ENCODE data around the gene EHHADH.
A peak's percentile ranks its signal among the peaks of the same experiment; 100 is the strongest.

Gene EHHADH

DNA sequence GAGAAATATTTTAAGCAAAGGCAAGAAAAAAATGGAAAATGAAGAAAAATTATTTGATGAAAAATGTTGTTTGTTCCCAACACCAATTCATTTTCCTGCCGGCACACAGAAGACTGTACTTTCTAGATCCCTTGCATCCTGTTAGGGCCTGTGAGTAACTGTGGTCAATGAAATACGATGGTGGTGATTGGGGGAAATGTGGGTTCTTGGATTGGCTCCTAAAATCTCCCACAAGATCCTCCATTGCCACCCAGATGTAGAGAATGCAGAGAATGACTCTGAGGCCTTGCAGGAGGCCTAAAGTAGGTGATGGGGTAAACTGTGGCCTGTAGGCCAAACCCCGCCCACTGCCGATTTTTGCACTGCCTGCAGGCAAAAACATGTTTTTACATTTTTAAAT is 54.6 kb downstream of the EHHADH start:
- Mint-ChIP-seq H3K36me3 (peaks cover 3 to 8% of the 10 kb centered on the region in 2 donors), H3K9me3 (peaks cover 0 to 2% of the 10 kb centered on the region in 2 donors)
- no peak for DNase-seq

DNA sequence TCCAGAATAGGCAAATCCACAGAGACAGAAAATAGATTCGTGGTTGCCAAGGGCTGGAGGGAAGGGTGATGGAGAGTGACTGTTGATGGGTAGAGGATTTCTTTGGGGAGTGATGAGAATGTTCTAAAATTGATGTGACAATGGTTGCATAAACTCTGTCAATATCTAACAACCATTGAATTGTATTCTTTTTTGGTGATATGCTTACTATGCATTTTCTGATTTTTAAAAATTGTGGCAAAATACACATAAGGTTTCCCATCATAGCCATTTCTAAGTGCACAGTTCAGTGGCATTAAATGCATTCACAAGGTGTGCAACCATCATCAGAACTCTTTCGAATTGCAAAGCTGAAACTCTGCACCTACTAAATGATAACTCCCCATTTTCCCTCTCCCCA is 56.8 kb downstream of the EHHADH start:
- H3K9me3 Mint-ChIP-seq, result peaks cover 0 to 2% of the 10 kb centered on the region in 2 donors
- no peak overlapping the region for H3K27ac Mint-ChIP-seq
- H3K4me3 Mint-ChIP-seq, result no peak overlapping the region
- no peaks in the 10 kb centered on the region for H3K27me3 Mint-ChIP-seq
- no peaks in the 10 kb centered on the region for H3K4me1 Mint-ChIP-seq
- DNase-seq (no peak), ATAC-seq (replicated peaks) (no peak)
- H3K36me3 Mint-ChIP-seq, result peaks cover 3 to 7% of the 10 kb centered on the region in 2 donors

More for the DNA sequence above, 54.6 kb downstream of the EHHADH start:
- Mint-ChIP-seq H3K4me3 (no peak overlapping the region), H3K27ac (no peak overlapping the region), H3K4me1 (no peaks in the 10 kb centered on the region), H3K27me3 (no peaks in the 10 kb centered on the region)
- ATAC-seq (replicated peaks), result no peak

DNA sequence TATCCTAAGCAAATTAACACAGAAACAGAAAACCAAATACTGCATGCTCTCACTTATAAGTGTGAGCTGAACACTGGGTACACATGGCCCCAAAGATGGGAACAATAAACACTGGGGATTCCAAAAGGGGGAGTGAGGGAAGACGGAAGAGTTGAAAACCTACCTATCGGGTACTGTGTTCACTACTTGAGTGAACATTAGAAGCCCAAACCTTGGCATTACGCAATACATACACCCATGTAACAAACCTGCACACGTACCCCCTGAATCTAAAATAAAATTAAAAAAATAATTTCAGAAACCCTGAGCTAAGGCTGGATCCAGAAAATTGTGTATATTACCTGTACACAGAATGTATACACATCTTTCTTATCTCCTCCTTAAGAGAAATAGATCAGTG is 58.2 kb downstream of the EHHADH start:
- Mint-ChIP-seq H3K27me3 (no peaks in the 10 kb centered on the region), H3K36me3 (peaks cover 0 to 7% of the 10 kb centered on the region in 2 donors), H3K4me3 (no peak overlapping the region), H3K9me3 (peaks cover 0 to 2% of the 10 kb centered on the region in 2 donors), H3K27ac (no peak overlapping the region), H3K4me1 (no peaks in the 10 kb centered on the region)
- ATAC-seq (replicated peaks), result no peak
- no peak for DNase-seq

DNA sequence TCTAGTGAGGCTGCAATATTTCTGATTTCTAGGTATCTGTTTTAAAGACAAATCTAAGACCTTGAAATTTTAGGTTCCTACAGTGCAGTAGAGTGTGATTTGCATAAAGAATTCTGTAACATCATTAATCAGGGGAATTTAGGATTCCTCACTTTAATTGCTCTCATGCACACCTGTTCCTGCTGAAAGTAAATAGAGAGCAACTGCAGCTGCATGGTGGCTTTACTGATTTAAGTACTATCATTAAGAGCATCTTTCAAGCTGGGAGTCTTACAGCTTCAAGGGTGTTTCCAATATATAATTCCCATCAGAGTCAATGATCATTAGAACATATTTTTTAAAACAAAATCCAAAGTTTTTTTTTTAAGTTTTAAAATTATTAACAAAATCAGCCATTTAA is 65.0 kb downstream of the EHHADH start:
- H3K4me1 Mint-ChIP-seq, result no peaks in the 10 kb centered on the region
- peaks cover 0 to 4% of the 10 kb centered on the region in 2 donors for H3K27me3 Mint-ChIP-seq
- DNase-seq (no peak), ATAC-seq (replicated peaks) (no peak)
- no peaks in the 10 kb centered on the region for H3K9me3 Mint-ChIP-seq
- H3K27ac Mint-ChIP-seq, result no peak overlapping the region
- H3K4me3 Mint-ChIP-seq, result no peak overlapping the region
- peaks cover 0 to 2% of the 10 kb centered on the region in 2 donors for H3K36me3 Mint-ChIP-seq

DNA sequence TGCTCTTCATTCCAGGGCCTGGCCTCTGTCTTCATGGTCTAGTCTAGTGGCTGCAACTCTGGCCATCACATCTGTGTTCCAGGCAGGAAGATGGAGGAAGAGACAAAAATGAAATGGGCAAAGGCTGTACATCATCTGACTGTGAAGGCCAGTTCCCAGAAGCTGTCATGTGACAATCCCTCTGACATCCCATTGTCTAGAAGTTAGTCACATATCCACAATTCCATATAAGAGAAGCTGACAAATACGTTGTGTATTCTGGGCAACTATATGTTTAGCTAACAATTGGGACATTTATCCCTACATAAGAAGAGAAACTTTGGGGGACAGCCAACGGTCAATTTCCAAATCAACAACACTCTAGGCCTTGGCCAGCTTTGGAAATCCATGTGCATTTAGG is 66.5 kb downstream of the EHHADH start:
- Mint-ChIP-seq H3K4me3 (no peak overlapping the region), H3K4me1 (no peaks in the 10 kb centered on the region), H3K36me3 (no peaks in the 10 kb centered on the region), H3K27me3 (peaks cover 0 to 4% of the 10 kb centered on the region in 2 donors), H3K27ac (no peak overlapping the region), H3K9me3 (no peaks in the 10 kb centered on the region)
- DNase-seq, result no peak
- ATAC-seq (replicated peaks), result no peak

DNA sequence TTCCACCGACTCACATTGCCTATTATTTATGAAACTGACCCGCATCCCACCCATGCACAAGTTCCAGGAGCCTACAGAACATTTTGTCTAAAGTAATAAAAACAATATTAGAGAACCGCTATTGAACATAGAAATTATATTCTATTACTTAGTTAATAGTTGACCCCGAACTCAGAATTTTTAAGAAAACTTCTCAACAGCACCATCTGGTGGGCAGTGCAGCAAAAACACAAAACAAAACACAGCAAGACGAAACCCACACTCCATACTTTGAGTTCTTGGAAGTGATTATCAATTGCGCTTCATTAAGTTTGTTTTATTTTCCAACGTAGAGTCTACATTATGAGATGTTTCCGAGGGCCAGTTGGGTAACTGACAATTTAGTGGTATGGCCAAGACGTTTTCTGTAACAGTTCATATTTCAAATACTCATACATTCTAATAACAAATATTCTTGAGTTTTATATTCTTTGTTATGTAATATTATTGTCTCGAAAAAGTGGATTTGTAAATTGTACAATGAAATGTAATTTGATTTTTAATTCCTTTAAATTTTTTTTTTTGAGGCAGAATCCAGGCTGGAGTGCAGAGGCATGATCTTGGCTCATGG is 77.0 kb downstream of the EHHADH start:
- Mint-ChIP-seq H3K9me3 (no peaks in the 10 kb centered on the region), H3K27me3 (peaks cover 0 to 3% of the 10 kb centered on the region in 2 donors), H3K4me3 (no peak overlapping the region), H3K36me3 (no peaks in the 10 kb centered on the region), H3K27ac (no peak overlapping the region), H3K4me1 (peaks cover 8 to 11% of the 10 kb centered on the region in 2 donors)
- DNase-seq, result no peak
- no peak for ATAC-seq (replicated peaks)

DNA sequence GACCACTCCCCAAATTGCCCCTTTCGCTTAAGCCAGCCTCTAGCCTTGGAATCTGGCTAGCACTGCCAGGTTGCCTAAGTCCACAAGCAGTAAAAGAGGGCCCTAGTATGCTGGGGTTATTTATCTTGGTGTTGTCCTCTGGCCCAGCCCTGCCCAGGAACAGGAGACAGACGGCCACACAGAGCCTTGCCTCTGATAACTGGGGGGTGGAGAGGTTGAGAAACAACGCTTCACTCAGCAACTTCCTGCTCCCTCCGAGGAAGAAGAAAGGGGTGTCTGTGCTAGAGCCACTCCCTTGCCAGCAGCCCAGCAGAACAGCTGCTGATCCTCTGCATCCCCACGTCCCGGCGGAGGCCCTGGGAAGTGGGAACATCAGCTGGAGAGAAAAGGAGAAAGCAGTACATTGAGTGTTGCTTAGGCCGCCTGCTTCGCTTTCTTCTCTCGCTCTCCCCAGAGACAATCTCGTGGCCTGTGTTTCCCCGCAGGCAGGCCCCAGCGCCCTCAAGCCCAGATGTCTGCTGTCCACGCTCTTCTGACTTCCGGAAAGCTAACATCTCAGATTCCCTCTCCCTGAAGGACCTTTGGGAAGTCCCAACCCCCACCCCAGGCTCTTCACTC is 78.4 kb downstream of the EHHADH start:
- DNase-seq (peak; percentile 33), ATAC-seq (replicated peaks) (peak; percentile 89 to 90)
- H3K4me3 Mint-ChIP-seq, result peak overlapping the region; percentile 74 to 76
- no peaks in the 10 kb centered on the region for H3K36me3 Mint-ChIP-seq
- H3K4me1 Mint-ChIP-seq, result peaks cover 8 to 11% of the 10 kb centered on the region in 2 donors
- H3K27ac Mint-ChIP-seq, result peak overlapping the region; percentile 63
- no peaks in the 10 kb centered on the region for H3K9me3 Mint-ChIP-seq
- peaks cover 0 to 4% of the 10 kb centered on the region in 2 donors for H3K27me3 Mint-ChIP-seq

DNA sequence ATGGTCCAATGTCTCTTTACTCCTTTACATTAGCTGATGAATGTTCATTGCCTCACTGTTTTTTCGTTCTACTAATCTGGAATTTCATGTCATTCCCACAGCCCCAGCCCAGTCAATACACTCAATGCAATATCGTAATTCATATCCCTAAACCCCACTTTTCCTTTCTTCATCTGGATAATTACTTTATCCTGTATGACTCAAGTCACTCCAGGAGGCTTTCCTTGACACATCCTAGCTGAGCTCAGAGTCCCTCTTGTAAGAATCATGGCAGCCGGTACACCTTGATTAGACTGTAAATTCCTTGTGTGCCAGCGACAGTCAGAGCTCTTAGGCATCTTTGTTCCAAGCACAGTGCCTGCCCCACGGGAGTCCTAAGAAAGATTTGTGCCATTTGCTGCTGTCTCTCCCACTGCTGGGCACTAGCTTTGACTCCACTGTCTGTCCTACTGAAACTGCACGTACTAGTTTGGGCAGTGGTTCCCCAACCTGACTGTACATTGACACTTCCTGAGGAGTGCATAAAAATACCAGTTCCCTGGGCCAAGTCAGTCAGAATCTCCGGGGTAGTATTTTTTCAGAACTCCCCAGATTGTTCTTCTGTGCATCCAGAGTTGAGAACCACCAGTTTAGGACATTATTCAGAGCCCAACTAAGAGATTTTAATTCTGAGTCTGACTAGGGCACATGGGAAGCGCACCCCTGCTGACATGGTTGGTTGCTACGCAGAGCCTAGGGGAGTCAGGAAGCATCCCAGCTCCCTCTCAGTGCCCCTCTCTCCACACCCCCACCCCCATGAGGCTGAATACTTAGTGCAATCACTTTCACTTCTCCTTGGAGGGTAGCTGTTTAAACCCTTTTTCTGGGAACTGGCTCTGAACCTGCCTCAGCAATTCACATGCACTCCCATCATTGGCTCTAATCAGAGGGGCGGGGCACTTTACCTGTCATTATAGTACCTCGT is 81.5 kb downstream of the EHHADH start:
- H3K4me3 Mint-ChIP-seq, result no peak overlapping the region
- H3K27me3 Mint-ChIP-seq, result peaks cover 0 to 7% of the 10 kb centered on the region in 2 donors
- DNase-seq (no peak), ATAC-seq (replicated peaks) (no peak)
- H3K9me3 Mint-ChIP-seq, result no peaks in the 10 kb centered on the region
- H3K4me1 Mint-ChIP-seq, result peaks cover 8 to 11% of the 10 kb centered on the region in 2 donors
- H3K36me3 Mint-ChIP-seq, result no peaks in the 10 kb centered on the region
- no peak overlapping the region for H3K27ac Mint-ChIP-seq

DNA sequence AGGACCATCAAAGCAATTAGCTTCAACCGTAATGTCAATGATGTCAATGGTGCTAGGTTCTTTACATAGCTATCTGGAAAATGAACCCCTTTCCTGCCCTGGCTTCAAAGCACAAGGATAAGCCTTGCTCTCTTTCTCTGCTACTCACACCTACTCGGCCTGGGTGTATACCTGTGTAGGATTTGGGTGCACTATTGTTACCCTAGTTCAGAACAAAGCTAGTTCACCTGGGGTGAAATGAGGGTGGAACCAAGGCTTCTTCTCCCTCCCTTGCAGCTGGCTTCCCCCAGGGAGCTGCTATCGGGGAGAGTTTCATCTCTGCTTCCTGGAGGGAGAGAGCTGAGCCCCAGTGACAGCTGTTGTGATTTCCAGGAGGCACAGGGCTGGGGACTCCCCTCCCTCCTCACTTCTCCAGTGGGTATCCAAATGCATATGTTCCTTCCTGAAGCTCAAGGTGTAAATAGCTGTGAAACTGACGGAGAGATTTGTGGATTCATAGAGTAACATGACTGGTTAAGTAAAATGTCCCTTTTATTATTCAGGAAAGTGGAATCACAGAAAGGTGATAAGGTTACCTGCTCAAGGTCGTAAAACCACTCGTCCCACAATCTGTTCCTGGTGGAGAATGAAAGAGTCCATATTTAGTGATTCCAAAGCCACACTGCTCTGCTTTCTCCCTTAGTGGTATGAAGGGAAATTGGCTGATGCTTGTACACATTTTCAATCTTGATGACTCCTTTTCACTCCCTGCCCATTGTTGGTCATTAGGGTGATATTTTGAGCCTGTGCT is 89.2 kb downstream of the EHHADH start:
- no peak overlapping the region for H3K27ac Mint-ChIP-seq
- H3K36me3 Mint-ChIP-seq, result no peaks in the 10 kb centered on the region
- ATAC-seq (replicated peaks) (no peak), DNase-seq (no peak)
- H3K27me3 Mint-ChIP-seq, result peaks cover 13 to 36% of the 10 kb centered on the region in 2 donors
- H3K9me3 Mint-ChIP-seq, result no peaks in the 10 kb centered on the region
- no peak overlapping the region for H3K4me3 Mint-ChIP-seq
- H3K4me1 Mint-ChIP-seq, result no peaks in the 10 kb centered on the region

DNA sequence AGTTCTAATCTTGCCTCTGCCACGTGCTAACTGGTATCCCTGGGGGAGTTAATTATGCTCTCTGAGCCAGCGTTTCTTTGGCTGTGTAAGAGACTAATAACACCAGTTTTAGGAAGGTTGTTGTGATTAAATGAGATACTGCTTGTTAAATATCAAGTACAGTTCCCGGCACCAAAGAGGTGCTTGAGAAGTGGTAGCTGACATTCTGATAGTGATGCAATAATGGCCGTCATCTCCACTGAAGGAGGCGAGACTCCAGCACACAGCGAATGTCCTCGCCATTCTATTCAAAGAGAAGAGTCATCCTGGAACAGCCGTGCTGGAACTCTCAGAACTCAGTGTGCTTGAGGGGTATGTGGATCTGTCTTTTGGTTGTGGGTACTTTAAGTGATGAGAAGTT is 91.2 kb downstream of the EHHADH start:
- no peak overlapping the region for H3K4me3 Mint-ChIP-seq
- ATAC-seq (replicated peaks) (no peak), DNase-seq (no peak)
- H3K27ac Mint-ChIP-seq, result no peak overlapping the region
- H3K9me3 Mint-ChIP-seq, result no peaks in the 10 kb centered on the region
- peaks cover 20 to 44% of the 10 kb centered on the region in 2 donors for H3K27me3 Mint-ChIP-seq
- no peaks in the 10 kb centered on the region for H3K36me3 Mint-ChIP-seq
- H3K4me1 Mint-ChIP-seq, result no peaks in the 10 kb centered on the region

DNA sequence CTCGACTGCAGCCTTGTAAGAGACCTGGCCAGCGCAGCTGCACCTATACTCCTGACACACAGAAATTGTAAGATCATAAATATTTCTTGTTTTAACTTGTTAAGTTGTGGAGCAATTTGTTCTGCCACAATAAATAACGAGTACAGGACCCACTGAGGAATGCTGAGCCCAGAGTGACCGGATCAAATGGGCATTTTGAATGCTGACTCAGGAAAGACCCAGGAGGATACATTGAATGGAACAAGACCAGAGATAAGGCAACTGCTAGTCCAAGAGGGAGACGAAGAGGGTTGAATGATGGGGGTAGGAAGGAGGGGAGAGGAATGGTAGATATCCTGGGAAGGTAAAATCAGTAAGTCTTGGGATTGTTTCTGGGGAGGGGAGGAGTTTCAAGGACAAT is 92.1 kb downstream of the EHHADH start:
- H3K27me3 Mint-ChIP-seq, result peaks cover 19 to 47% of the 10 kb centered on the region in 2 donors
- ATAC-seq (replicated peaks), result no peak

DNA sequence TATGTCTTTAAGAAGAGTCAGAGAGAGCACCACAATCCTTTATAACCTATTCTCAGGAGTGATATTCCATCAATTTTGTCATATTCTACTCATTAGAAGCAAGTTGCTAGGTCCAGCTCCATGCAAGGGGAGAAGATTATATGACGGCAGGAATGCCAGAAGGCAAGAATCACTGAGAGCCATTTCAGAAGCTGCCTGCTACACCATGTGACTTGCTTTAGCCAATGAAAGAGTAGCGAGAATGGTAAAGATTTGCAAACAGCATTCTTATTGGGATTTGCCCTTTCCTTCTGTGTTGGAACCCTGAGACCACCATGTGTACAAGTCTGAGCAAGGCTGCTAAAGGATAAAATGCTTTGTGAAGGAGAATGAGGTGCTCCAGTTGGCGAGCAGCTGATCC is 96.5 kb downstream of the EHHADH start:
- Mint-ChIP-seq H3K36me3 (no peaks in the 10 kb centered on the region), H3K4me3 (no peak overlapping the region), H3K9me3 (no peaks in the 10 kb centered on the region), H3K27me3 (peaks cover 23 to 35% of the 10 kb centered on the region in 2 donors), H3K27ac (no peak overlapping the region), H3K4me1 (peaks cover 2 to 5% of the 10 kb centered on the region in 2 donors)
- ATAC-seq (replicated peaks) (no peak), DNase-seq (no peak)

More for the DNA sequence above, 92.1 kb downstream of the EHHADH start:
- H3K36me3 Mint-ChIP-seq, result no peaks in the 10 kb centered on the region
- no peak overlapping the region for H3K27ac Mint-ChIP-seq
- no peaks in the 10 kb centered on the region for H3K9me3 Mint-ChIP-seq
- no peak for DNase-seq
- H3K4me1 Mint-ChIP-seq, result no peaks in the 10 kb centered on the region
- H3K4me3 Mint-ChIP-seq, result no peak overlapping the region

DNA sequence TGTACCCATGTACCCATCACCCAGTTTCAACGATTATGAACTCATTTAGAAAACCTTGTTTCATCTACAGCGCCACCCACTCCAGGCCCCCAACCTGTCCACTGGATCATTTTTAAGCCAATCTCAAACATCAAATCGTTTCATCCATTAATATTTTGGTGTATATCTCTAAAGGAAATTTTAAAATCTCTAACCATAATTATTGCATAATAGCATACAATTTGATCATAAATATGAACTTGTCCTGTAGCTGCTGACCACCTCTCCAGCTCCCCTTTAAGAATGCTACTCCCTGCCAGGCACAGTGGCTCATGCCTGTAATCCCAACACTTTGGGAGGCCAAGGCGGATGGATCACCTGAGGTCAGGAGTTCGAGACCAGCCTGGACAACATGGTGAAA is 98.2 kb downstream of the EHHADH start:
- H3K9me3 Mint-ChIP-seq, result no peaks in the 10 kb centered on the region
- H3K36me3 Mint-ChIP-seq, result no peaks in the 10 kb centered on the region
- DNase-seq (no peak), ATAC-seq (replicated peaks) (no peak)
- H3K4me3 Mint-ChIP-seq, result no peak overlapping the region
- H3K4me1 Mint-ChIP-seq, result peaks cover 2 to 10% of the 10 kb centered on the region in 2 donors
- H3K27ac Mint-ChIP-seq, result no peak overlapping the region
- peaks cover 28 to 32% of the 10 kb centered on the region in 2 donors for H3K27me3 Mint-ChIP-seq

Data from stimulated activated naive B cell treated with anti-CD40 and anti-IgM and Interleukin-4, amounts not matched to agents 10 μg/mL and 1 μg/mL and 100 μg/mL, for 72 hours (primary cell).